Stimulated activated CD4-positive, alpha-beta T cell treated with anti-CD3 and anti-CD28 coated beads, Interleukin-4, amount 100 ng/mL, for 48 hours (primary cell): ENCODE data around the gene RPL36AL.
"Not testable (repeated sequence)": the region's sequence is repeated elsewhere in the genome, so short reads cannot be mapped to it uniquely, and the experiment has no call there.

Experiments used
- DNase-seq, 2 donors: peaks; one replicate each; pipeline ENCODE4 v3.0.0-alpha.2; 2020; ENCODE audit warnings: low read depth in 2 of 2

The RPL36AL gene

GRCh38 chr14:49619273-49619672 is 1.2 kb downstream of the RPL36AL start:
- not testable (repeated sequence) for DNase-seq

- DNase-seq, result no peak
Measured at GRCh38 chr14:49617852-49618519, 2.4 kb downstream of the RPL36AL start.

GRCh38 chr14:49615776-49616175 is 4.7 kb downstream of the RPL36AL start:
- DNase-seq, result no peak

- DNase-seq, result no peak
Measured at GRCh38 chr14:49614196-49614595, 6.2 kb downstream of the RPL36AL start.

GRCh38 chr14:49612671-49613070 is 7.8 kb downstream of the RPL36AL start:
- no peak for DNase-seq

GRCh38 chr14:49612251-49612650 is 8.2 kb downstream of the RPL36AL start:
- DNase-seq, result no peak

GRCh38 chr14:49607583-49607982 is 12.8 kb downstream of the RPL36AL start:
- DNase-seq, result no peak

GRCh38 chr14:49598485-49599300 is 21.7 kb downstream of the RPL36AL start, which contains the start of gene LRR1:
LRR1 (plus strand) TSS chr14:49598940; CDS start chr14:49599021, 81 bp downstream.
- peak; percentile 80 to 83 for DNase-seq

GRCh38 chr14:49598189-49598484 is 22.3 kb downstream of the RPL36AL start:
- DNase-seq, result no peak

GRCh38 chr14:49594347-49595091 is 25.9 kb downstream of the RPL36AL start:
- DNase-seq, result no peak

GRCh38 chr14:49593016-49593415 is 27.4 kb downstream of the RPL36AL start:
- DNase-seq, result no peak

- DNase-seq, result no peak
Measured at GRCh38 chr14:49589387-49589786, 31.0 kb downstream of the RPL36AL start.

GRCh38 chr14:49586673-49587460 is 33.6 kb downstream of the RPL36AL start:
- DNase-seq, result peak; percentile 44 to 53

GRCh38 chr14:49585803-49586672 is 34.4 kb downstream of the RPL36AL start, which contains the start of gene RPS29:
RPS29 (minus strand) TSS chr14:49586380; CDS start chr14:49586346, 34 bp downstream.
- DNase-seq, result peak; percentile 94 to 95

GRCh38 chr14:49584981-49585640 is 35.3 kb downstream of the RPL36AL start:
- DNase-seq, result peak in 1 of 2 donors; percentile 21

- no peak for DNase-seq
Measured at GRCh38 chr14:49584058-49584457, 36.4 kb downstream of the RPL36AL start.

GRCh38 chr14:49583629-49584028 is 36.8 kb downstream of the RPL36AL start:
- no peak for DNase-seq

GRCh38 chr14:49582113-49582977 is 38.1 kb downstream of the RPL36AL start:
- DNase-seq, result no peak
